H1 (cell line): ENCODE results near the gene TTC31. TPM values are rescaled to one million over a fixed set of nuclear protein-coding genes. Genes with fewer than 3 reads are reported as not detected.

ENCODE experiments used
- CTCF ChIA-PET: fragments of 300-600 bp; sonication (Branson Sonifier 250); formaldehyde crosslinking; loops from one replicate; lab custom pipeline; 2021; ENCODE audit not compliant: partially characterized antibody; lab: Charles Lee
- POLR2A ChIA-PET: fragments of 300-600 bp; sonication (Branson Sonifier 250); formaldehyde crosslinking; loops from one replicate; lab custom pipeline; 2021; ENCODE audit warnings: inconsistent platforms; ENCODE audit not compliant: partially characterized antibody; lab: Charles Lee
- DNase-seq, 2 experiments: peaks; one replicate each; pipeline versions ENCODE4 v3.0.0 to v3.0.0-alpha.2; 2010 to 2022; ENCODE audit warnings: low spot score in 2 of 2, low read depth in 1 of 2, mixed read lengths in 1 of 2
- FAIRE-seq: peaks from 2 replicates; lab custom pipeline; 2011; peaks lifted over from hg19 to GRCh38; lab: Jason Lieb, UNC
- H2AFZ ChIP-seq: 2 replicates; pipeline ENCODE4 v1.8.1; 2012; ENCODE audit warnings: low read length, inconsistent platforms
- H2AK5ac ChIP-seq: 2 replicates; pipeline ENCODE4 v1.6.1; 2013; ENCODE audit warnings: low read depth, low read length
- H2BK120ac ChIP-seq: replicated peaks from 2 replicates; pipeline ENCODE3; 2013; ENCODE audit warnings: low read depth, low read length, inconsistent platforms
- H2BK12ac ChIP-seq: 2 replicates; pipeline ENCODE4 v1.6.1; 2013; ENCODE audit warnings: low read depth, low read length
- H2BK15ac ChIP-seq: 2 replicates; pipeline ENCODE4 v1.6.1; 2013; ENCODE audit warnings: low read length
- H2BK20ac ChIP-seq: 2 replicates; pipeline ENCODE4 v1.6.1; 2013; ENCODE audit warnings: low read length
- H2BK5ac ChIP-seq: 2 replicates; pipeline ENCODE4 v1.6.1; 2013; ENCODE audit warnings: low read depth, low read length
- H3K14ac ChIP-seq: 2 replicates; pipeline ENCODE4 v1.6.1; 2013; ENCODE audit warnings: inconsistent platforms; ENCODE audit not compliant: insufficient read length
- H3K18ac ChIP-seq: 2 replicates; pipeline ENCODE4 v1.6.1; 2013; ENCODE audit warnings: low read length; ENCODE audit errors: extremely low read depth
- H3K23ac ChIP-seq: 2 replicates; pipeline ENCODE4 v1.6.1; 2013; ENCODE audit warnings: inconsistent platforms; ENCODE audit not compliant: insufficient read length
- H3K23me2 ChIP-seq: 2 replicates; pipeline ENCODE4 v1.6.1; 2013; ENCODE audit warnings: low read depth, low read length
- H3K27ac ChIP-seq: 2 replicates; pipeline ENCODE4 v1.6.1; 2011; ENCODE audit warnings: low read depth, low read length, inconsistent platforms
- H3K27me3 ChIP-seq, 4 experiments: replicated peaks in 1 of 4; 1 replicate in 1 of 4; 2 replicates in 3 of 4; pipeline versions ENCODE4 v1.6.1 to v1.8.1; 2011 to 2013; ENCODE audit warnings: low read length in 3 of 4, mild to moderate bottlenecking in 3 of 4, inconsistent platforms in 2 of 4, mixed read lengths in 2 of 4, moderate library complexity in 1 of 4; ENCODE audit not compliant: control insufficient read depth in 3 of 4, insufficient read depth in 3 of 4; ENCODE audit errors: extremely low read depth in 1 of 4
- H3K36me3 ChIP-seq, 4 experiments: 2 replicates each; pipeline versions ENCODE4 v1.6.1 to v1.8.1; 2011 to 2013; ENCODE audit warnings: mild to moderate bottlenecking in 4 of 4, low read length in 3 of 4, moderate library complexity in 2 of 4, control low read depth in 1 of 4, inconsistent platforms in 1 of 4; ENCODE audit not compliant: insufficient read depth in 4 of 4, control insufficient read depth in 2 of 4
- H3K4ac ChIP-seq: replicated peaks from 2 replicates; pipeline ENCODE3; 2013; ENCODE audit warnings: low read length, low read depth, mixed read lengths, inconsistent platforms; ENCODE audit not compliant: insufficient read length
- H3K4me1 ChIP-seq, 4 experiments: replicated peaks in 1 of 4; 1 replicate in 1 of 4; 2 replicates in 3 of 4; pipeline versions ENCODE4 v1.6.1 to v1.8.1; 2011 to 2013; ENCODE audit warnings: low read length in 3 of 4, inconsistent platforms in 2 of 4, mixed read lengths in 1 of 4; ENCODE audit not compliant: insufficient read depth in 4 of 4, control insufficient read depth in 3 of 4
- H3K4me2 ChIP-seq, 2 experiments: 2 replicates each; pipeline versions ENCODE4 v1.6.1 to v1.8.1; 2011 to 2013; ENCODE audit warnings: low read depth in 2 of 2, low read length in 2 of 2, control low read depth in 1 of 2, inconsistent platforms in 1 of 2, mild to moderate bottlenecking in 1 of 2; ENCODE audit not compliant: insufficient read depth in 1 of 2
- H3K4me3 ChIP-seq, 4 experiments: fragments of 200-600, 300-600 bp in 1 of 4; sonication (generic), shearing (Covaris generic), sonication (Bioruptor Twin) in 1 of 4; 2 replicates each; pipeline versions ENCODE4 v1.5.1 to v1.8.1; 2011 to 2016; ENCODE audit warnings: low read length in 4 of 4, low read depth in 3 of 4, control low read depth in 2 of 4, inconsistent platforms in 2 of 4, mild to moderate bottlenecking in 2 of 4, mixed read lengths in 1 of 4, moderate library complexity in 1 of 4; ENCODE audit not compliant: insufficient read depth in 2 of 4; ENCODE audit errors: extremely low read depth in 1 of 4
- H3K56ac ChIP-seq: replicated peaks from 2 replicates; pipeline ENCODE3; 2013; ENCODE audit warnings: low read depth, mild to moderate bottlenecking, mixed read lengths, low read length, inconsistent platforms; ENCODE audit not compliant: insufficient read length
- H3K79me1 ChIP-seq: 2 replicates; pipeline ENCODE4 v1.6.1; 2013; ENCODE audit warnings: low read depth, low read length, control low read depth
- H3K79me2 ChIP-seq, 2 experiments: 2 replicates each; pipeline versions ENCODE4 v1.6.1 to v1.8.1; 2012 to 2013; ENCODE audit warnings: low read length in 2 of 2, mild to moderate bottlenecking in 2 of 2, inconsistent platforms in 1 of 2; ENCODE audit not compliant: insufficient read depth in 2 of 2, control insufficient read depth in 1 of 2
- H3K9ac ChIP-seq, 4 experiments: replicated peaks in 1 of 4; 1 replicate in 1 of 4; 2 replicates in 3 of 4; pipeline versions ENCODE4 v1.6.1 to v1.8.1; 2011 to 2013; ENCODE audit warnings: low read depth in 3 of 4, low read length in 3 of 4, control low read depth in 2 of 4, mild to moderate bottlenecking in 2 of 4, moderate library complexity in 2 of 4, inconsistent platforms in 1 of 4; ENCODE audit errors: extremely low read depth in 1 of 4
- H3K9me3 ChIP-seq, 2 experiments: 2 replicates each; pipeline versions ENCODE4 v1.6.1 to v1.8.1; 2012 to 2013; ENCODE audit warnings: mild to moderate bottlenecking in 2 of 2, moderate library complexity in 2 of 2, control low read depth in 1 of 2, inconsistent platforms in 1 of 2, low read depth in 1 of 2, low read length in 1 of 2, mixed read lengths in 1 of 2; ENCODE audit not compliant: insufficient read depth in 2 of 2
- H4K20me1 ChIP-seq, 2 experiments: replicated peaks in 1 of 2; 2 replicates each; pipeline versions ENCODE3 to v1.8.1; 2011 to 2013; ENCODE audit warnings: inconsistent platforms in 2 of 2, low read length in 2 of 2, mild to moderate bottlenecking in 1 of 2; ENCODE audit not compliant: insufficient read depth in 2 of 2, control insufficient read depth in 1 of 2
- H4K5ac ChIP-seq: 2 replicates; pipeline ENCODE4 v1.6.1; 2013; ENCODE audit warnings: low read length, low read depth, mixed read lengths, inconsistent platforms; ENCODE audit not compliant: insufficient read length
- H4K8ac ChIP-seq: 2 replicates; pipeline ENCODE4 v1.8.0; 2013; ENCODE audit warnings: mild to moderate bottlenecking, moderate library complexity, low read length, inconsistent platforms; ENCODE audit not compliant: insufficient read depth; ENCODE audit errors: extremely low read depth
- H4K91ac ChIP-seq: replicated peaks from 2 replicates; pipeline ENCODE3; 2013; ENCODE audit warnings: low read length, mixed read lengths, inconsistent platforms; ENCODE audit not compliant: insufficient read length
- JUN ChIP-seq: IDR thresholded peaks from 2 replicates; pipeline ENCODE4 v1.6.1; 2011; ENCODE audit warnings: low read depth, mild to moderate bottlenecking, improper control_type of control experiment, low read length
- POLR2AphosphoS5 ChIP-seq: IDR thresholded peaks from 2 replicates; pipeline ENCODE4 v1.6.1; 2011; ENCODE audit warnings: low read depth, low read length
- POU5F1 ChIP-seq: IDR thresholded peaks from 2 replicates; pipeline ENCODE4 v1.6.1; 2011; ENCODE audit warnings: low read depth, mild to moderate bottlenecking, low read length, moderate library complexity
- RBBP5 ChIP-seq: IDR thresholded peaks from 2 replicates; pipeline ENCODE4 v1.7.1; 2012; ENCODE audit warnings: low read depth, mild to moderate bottlenecking, inconsistent platforms, low read length, moderate library complexity, borderline replicate concordance
- SP1 ChIP-seq: IDR thresholded peaks from 2 replicates; pipeline ENCODE4 v1.6.1; 2011; ENCODE audit warnings: low read depth, low read length
- TAF7 ChIP-seq: optimal IDR thresholded peaks from 2 replicates; pipeline ENCODE3; 2011; ENCODE audit warnings: low read depth, mild to moderate bottlenecking, inconsistent platforms, low read length, moderate library complexity, borderline replicate concordance
- WGBS, 2 experiments: shearing (Covaris generic) in 1 of 2; methylation state at CpG; one replicate each; pipeline versions ENCODE4 v1.1.6 to v1.1.7; 2013 to 2015; ENCODE audit warnings: low lambda C conversion rate in 2 of 2, mixed read lengths in 2 of 2, inconsistent platforms in 1 of 2, low coverage in 1 of 2, missing lambda C conversion rate in 1 of 2; ENCODE audit not compliant: insufficient replicate concordance in 2 of 2, insufficient coverage in 1 of 2, insufficient read length in 1 of 2; ENCODE audit errors: extremely low coverage in 1 of 2, missing lambda C conversion rate in 1 of 2; 5-methylcytosine and 5-hydroxymethylcytosine counted together
- polyA plus RNA-seq, 7 experiments: library from polyadenylated mRNA; depleted of rRNA in 3 of 7; stranded (reverse) in 5 of 7; unstranded in 2 of 7; fragments of >200 nt in 5 of 7; fragments of 200-250 nt in 2 of 7; gene quantifications; 1 replicate in 5 of 7; 2 replicates in 1 of 7; 4 replicates in 1 of 7; pipeline versions ENCODE4 v1.2.1 to v1.2.3, GENCODE V29; 2011 to 2013; ENCODE audit warnings: missing spikeins in 2 of 7, mixed read lengths in 2 of 7
- total RNA-seq: library from RNA; stranded (reverse); fragmentation: NEBNext Ultra II Directional; extraction: Animal tissue kit (Norgen Biotek cat#: 25700); gene quantifications from 2 replicates; pipeline ENCODE4 v1.2.1, GENCODE V29; 2021

The TTC31 gene
- total and polyA plus RNA-seq, 2 of the 8 experiments (the other 6 are each of a cell fraction or from before 2014, with no cell fraction given): 28.8 to 29.9 TPM

GRCh38 chr2:74504591-74504990 lies 21.7 kb downstream of the TTC31 start:
- POLR2A ChIA-PET: interaction anchor here (1.1 to 9.4 kb wide), 14 partner anchors 9 to 83 kb away, joined by 3 to 73 read pairs (median 6); partner anchors contain the start of genes AUP1, CCDC142, DQX1 and HTRA2
- H2BK5ac ChIP-seq: no peak overlapping the region
- H3K27ac ChIP-seq: no peak overlapping the region
- peaks cover 51 to 80% (median 76%) of the 10 kb centered on the region in 4 experiments for H3K27me3 ChIP-seq
- H2BK20ac ChIP-seq: no peak overlapping the region
- no peak overlapping the region for H2BK12ac ChIP-seq
- H2AK5ac ChIP-seq: no peak overlapping the region
- H3K36me3 ChIP-seq: peaks cover 0 to 9% (median 4%) of the 10 kb centered on the region in 4 experiments; a peak in 6 of 8 replicates
- H2BK15ac ChIP-seq: no peak overlapping the region
- H3K4me1 ChIP-seq: peaks cover 10 to 47% (median 35%) of the 10 kb centered on the region in 4 experiments
- H3K23me2 ChIP-seq: peaks cover 26% of the 10 kb centered on the region
- no peak overlapping the region for H3K18ac ChIP-seq
- H2AFZ ChIP-seq: no peak overlapping the region
- H3K79me1 ChIP-seq: no peaks in the 10 kb centered on the region
- no peak overlapping the region for H3K9ac ChIP-seq
- H3K4me3 ChIP-seq: peak overlapping the region in 1 of 4 experiments; percentile 65; a peak in 1 of 8 replicates
- peaks cover 0 to 3% of the 10 kb centered on the region in 2 experiments; a peak in 1 of 4 replicates for H3K79me2 ChIP-seq
- no peaks in the 10 kb centered on the region for H3K9me3 ChIP-seq
- H4K91ac ChIP-seq: no peak overlapping the region
- H3K4ac ChIP-seq: no peak overlapping the region
- no peak overlapping the region for H3K14ac ChIP-seq
- H4K8ac ChIP-seq: no peak overlapping the region
- no peak for DNase-seq
- CTCF ChIA-PET: interaction anchor here (0.8 to 3.5 kb wide), 12 partner anchors 9 to 112 kb away, joined by 3 to 20 read pairs (median 4); partner anchors contain the start of genes CCDC142, DQX1, TLX2 and TTC31
- WGBS, 2 experiments: 79% methylated on average over 3 of the region's 3 CpGs; no CpG with 5 or more reads in 1 of the 2 experiments
- peaks cover 0 to 12% of the 10 kb centered on the region in 2 experiments for H4K20me1 ChIP-seq
- H3K56ac ChIP-seq: no peak overlapping the region
- TF ChIP-seq POLR2AphosphoS5 (no peak), RBBP5 (no peak), SP1 (no peak), JUN (no peak), POU5F1 (no peak), TAF7 (peak; percentile 28)
- no peak overlapping the region for H3K23ac ChIP-seq
- H2BK120ac ChIP-seq: no peak overlapping the region
- no peak for FAIRE-seq
- H4K5ac ChIP-seq: no peak overlapping the region
- peak overlapping the region in 1 of 2 experiments; percentile 78; a peak in 1 of 4 replicates for H3K4me2 ChIP-seq
